GM15510 (cell line): ENCODE measurements around the gene SERPINE1.

Experiments
- POLR2A ChIP-seq: IDR thresholded peaks from 3 replicates; pipeline ENCODE4 v1.6.1; 2011; ENCODE audit warnings: borderline replicate concordance; ENCODE audit not compliant: insufficient read length; ENCODE audit errors: extremely low read depth

SERPINE1 gene

DNA sequence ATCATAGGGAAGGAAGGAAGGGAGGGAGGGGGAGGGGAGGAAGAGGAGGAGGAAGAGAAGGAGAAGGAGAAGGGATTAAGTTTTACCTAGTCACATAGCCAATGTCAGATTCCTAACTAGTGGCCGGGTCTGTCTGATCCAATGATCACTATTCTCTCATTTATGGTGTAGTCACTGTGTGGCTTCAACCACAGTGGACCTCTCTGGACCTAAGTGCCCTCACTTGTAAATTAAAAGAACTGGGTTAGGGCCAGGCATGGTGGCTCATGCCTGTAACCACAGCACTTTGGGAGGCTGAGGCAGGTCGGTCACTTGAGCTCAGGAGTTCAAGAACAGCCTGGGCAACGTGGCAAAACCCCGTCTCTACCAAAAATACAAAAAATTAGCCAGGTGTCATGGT, 6.6 kb upstream of the SERPINE1 start:
- TF ChIP-seq POLR2A: no peak

DNA sequence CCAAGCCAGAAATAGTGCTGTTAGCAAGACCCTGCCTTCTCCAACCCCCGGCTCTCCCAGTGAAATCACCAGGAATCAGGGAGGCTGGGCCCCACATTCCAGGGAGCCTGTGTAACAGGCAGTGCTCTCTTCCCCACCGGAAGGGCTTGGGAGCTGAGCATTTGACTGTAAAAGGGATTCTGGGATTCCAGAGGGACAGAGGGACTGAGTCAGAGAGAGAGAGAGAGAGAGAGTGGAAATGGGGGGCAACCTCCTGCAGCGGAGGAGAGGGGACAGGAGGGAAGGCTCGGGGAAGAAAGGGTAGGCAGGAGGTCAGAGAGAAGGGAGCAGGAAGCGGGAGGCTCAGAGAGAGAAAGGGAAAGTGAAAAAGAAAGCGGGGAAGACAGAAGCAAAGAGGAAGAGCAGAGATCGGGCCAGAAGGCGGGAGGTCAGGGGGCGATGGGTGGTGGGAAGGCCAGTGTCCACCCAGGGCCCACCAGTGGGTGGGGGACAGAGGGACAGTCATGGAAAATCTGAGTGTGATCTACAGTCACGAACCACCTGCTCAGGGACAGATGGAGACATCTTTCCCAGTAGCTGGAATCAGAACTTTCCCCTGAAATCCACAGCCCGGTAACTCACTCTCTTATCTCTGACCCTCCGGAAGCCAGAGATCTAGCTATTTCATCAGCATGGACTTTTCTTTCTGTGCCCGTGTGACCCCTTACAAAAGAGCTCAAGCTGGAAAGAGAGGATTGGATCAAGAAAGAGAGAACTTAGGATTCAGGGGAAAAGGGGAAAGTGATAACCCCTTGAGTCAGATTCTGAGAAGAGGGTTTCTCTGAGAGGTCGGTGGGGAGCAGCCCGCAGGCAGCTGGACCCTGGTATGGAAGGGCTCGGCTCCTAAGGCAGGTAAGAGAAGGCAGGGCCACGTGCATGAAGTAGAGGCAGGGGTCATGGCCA, 4.6 kb upstream of the SERPINE1 start:
- TF ChIP-seq POLR2A: no peak

DNA sequence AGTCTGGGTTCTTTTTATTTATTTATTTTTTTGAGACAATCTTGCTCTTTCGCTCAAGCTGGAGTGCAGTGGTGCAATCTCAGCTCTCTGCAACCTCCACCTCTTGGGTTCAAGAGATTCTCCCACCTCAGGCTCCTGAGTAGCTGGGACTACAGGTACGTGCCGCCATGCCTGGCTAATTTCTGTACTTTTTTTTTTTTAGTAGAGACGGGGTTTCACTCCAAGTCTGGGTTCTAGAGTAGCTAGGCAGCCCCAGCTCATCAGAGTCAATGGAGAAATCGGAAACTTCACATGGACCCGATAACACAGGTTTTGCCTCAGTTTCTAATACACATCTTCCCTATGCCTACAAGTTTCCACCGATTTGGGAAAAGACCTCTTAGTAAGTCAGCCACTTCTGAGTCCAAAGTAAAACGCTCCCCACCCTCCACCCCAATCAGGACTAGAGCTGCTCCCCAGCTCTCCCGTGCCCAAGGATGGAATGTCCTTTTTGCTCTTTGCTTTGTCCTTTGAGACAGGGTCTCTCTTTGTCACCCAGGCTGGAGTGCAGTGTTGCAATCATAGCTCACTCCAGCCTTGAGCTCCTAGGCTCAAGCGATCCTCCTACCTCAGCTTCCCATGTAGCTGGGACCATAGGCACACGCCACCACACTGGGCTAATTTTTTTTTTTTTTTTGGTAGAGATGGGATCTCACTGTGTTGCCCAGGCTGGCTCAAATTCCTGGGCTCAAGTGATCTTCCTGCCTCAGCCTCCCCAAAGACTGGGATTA, 3.8 kb upstream of the SERPINE1 start:
- no peak for TF ChIP-seq POLR2A

DNA sequence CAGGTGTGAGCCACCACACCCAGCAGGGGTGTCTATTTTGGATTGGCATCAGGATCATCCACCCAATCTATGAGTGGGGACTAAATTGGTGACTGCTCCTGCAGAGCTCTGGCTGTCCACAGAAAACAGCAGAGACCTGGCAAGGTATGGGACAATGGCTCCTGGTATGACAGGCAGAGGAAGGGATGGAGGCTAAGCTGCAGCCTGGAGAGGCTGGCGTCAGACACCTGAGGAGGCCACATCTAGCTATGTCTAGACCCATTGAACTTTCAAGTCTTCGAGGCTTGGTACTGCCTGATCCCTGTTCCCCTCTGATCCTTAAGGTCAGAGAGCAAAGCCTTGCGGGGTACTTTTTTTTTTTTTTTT, 3.2 kb upstream of the SERPINE1 start:
- no peak for TF ChIP-seq POLR2A

DNA sequence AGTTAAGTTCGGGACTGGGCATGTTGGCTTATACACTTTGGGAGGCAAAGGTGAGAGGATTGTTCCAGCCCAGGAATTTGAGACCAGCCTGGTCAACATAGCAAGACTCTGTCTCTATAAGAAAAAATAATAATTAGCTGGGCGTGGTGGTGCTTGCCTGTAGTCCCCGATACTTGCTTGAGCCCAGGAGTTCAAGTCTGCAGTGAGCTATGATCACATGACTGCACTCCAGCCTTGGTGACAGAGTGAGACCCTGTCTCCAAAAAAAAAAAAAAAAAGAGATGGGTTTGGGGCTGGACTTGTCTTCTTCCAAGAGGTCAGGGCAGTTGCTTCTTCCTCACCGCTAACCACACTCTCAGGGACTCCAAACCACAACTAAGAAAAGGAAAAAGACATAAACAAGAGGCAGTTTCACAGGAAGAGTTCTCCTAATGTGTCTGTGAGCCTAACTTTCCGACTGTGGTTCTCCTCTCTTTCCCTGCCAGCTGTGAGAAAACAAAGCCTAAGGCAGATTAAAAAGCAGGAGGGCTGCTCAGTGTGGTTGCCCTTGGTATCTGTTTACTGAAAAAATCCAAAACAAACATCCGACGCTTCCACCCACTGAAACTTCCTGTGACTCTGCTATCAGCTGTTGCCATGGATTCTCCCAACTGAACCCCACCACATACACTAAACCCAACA, 2.4 kb upstream of the SERPINE1 start:
- no peak for TF ChIP-seq POLR2A

DNA sequence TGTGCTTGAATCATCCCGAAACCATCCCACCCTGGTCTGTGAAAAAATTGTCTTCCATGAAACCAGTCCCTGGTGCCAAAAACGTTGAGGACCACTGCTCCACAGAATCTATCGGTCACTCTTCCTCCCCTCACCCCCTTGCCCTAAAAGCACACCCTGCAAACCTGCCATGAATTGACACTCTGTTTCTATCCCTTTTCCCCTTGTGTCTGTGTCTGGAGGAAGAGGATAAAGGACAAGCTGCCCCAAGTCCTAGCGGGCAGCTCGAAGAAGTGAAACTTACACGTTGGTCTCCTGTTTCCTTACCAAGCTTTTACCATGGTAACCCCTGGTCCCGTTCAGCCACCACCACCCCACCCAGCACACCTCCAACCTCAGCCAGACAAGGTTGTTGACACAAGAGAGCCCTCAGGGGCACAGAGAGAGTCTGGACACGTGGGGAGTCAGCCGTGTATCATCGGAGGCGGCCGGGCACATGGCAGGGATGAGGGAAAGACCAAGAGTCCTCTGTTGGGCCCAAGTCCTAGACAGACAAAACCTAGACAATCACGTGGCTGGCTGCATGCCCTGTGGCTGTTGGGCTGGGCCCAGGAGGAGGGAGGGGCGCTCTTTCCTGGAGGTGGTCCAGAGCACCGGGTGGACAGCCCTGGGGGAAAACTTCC, 784 bp upstream of the SERPINE1 start:
- TF ChIP-seq POLR2A: no peak

DNA sequence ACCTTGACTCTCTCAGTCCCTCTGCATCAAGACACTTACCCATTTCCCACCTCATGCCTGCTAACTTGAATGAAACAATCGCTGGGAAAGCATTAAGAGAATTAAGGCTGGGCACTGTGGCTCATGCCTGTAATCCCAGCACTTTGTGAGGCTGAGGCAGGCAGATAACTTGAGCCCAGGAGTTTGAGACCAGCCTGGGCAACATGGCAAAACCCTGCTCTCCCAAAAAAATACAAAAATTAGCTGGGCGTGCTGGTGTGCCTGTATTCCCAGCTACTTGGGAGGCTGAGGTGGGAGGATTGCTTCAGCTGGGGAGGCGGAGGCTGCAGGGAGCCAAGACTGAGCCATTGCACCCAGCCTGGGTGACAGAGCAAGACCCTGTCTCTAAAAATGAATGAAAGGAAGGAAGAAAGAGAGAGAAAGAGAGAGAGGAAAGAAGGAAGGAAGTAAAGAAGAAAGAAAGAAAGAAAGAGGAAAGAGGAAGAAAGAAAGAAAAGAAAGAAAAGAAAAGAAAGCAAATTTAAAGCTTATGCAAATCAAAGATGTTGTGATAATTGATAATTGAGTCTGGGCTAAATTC, 646 bp downstream of the SERPINE1 start:
- TF ChIP-seq POLR2A: no peak

DNA sequence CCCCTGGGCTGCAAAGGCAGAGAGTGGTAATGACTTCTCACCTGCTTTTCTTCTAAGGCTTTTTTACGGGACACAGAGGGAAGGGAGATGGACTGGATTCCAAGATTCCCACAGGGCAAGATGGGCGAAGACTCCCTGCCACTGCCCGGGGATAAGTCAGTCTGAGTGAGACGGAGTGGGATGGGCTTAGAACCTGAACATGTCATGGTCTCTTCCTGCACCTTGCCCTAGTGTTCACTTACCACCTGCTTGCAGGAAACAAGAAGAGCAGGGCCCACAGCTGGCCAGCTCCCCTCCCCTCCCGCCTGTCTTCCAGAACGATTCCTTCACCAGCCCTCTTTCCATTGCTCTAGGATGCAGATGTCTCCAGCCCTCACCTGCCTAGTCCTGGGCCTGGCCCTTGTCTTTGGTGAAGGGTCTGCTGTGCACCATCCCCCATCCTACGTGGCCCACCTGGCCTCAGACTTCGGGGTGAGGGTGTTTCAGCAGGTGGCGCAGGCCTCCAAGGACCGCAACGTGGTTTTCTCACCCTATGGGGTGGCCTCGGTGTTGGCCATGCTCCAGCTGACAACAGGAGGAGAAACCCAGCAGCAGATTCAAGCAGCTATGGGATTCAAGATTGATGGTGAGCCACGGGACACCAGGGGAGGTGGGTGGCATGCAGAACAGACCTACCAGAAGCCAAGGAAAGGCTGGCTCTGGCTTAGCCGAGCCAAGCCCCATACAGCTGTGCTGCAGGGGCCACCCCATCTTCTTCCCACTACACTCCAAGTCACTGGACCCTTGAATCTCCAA, 1.3 kb downstream of the SERPINE1 start:
- no peak for TF ChIP-seq POLR2A

DNA sequence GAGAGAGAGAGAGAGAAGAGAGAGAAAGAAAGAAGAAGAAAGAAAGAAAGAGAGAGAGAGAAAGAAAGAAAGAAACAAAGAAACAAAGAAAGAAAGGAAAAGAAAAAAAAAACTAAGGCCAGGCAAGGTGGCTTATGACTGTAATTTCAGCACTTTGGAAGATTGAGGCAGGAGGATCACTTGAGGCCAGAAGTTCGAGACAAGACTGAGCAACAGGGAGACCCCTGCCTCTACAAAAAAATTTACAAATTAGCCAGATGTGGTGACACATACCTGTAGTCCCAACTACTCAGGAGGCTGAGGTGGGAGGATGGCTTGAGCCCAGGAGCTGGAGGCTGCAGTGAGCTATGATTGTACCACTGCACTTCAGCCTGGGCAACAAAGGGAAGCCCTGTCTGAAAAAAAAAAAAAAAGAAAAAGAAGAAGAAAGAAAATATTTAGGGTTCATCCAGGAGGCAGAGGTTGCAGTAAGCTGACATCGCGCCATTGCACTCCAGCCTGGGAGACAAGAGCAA, 2.8 kb downstream of the SERPINE1 start:
- TF ChIP-seq POLR2A: no peak

DNA sequence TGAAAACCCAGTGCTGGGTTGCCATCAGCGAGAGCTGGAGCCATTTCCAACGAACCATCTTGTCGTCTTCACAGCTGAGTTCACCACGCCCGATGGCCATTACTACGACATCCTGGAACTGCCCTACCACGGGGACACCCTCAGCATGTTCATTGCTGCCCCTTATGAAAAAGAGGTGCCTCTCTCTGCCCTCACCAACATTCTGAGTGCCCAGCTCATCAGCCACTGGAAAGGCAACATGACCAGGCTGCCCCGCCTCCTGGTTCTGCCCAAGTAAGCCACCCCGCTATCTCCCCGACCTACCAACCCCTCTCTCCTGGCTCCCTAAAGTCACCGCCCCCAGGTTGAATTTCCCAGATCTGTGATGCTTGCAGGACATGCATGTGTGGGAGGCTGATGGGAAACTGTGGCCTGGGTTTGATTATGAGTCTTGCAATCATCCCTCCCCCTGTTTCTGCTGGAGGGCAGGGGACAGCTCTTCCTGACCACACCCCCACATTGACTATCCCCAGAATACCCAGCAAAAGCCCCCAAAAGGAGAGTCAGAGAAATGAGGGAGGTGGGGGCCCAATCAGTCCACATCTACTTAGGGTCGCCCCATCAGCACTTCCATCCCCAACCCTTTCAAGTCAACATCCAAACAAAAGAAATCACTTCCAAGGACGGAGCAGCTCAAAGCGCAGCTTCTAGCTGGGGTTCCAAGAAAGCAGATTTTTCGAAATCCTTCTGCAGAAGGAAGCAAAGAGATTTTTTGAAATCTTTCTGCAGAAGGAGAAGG, 6.9 kb downstream of the SERPINE1 start:
- TF ChIP-seq POLR2A: no peak

DNA sequence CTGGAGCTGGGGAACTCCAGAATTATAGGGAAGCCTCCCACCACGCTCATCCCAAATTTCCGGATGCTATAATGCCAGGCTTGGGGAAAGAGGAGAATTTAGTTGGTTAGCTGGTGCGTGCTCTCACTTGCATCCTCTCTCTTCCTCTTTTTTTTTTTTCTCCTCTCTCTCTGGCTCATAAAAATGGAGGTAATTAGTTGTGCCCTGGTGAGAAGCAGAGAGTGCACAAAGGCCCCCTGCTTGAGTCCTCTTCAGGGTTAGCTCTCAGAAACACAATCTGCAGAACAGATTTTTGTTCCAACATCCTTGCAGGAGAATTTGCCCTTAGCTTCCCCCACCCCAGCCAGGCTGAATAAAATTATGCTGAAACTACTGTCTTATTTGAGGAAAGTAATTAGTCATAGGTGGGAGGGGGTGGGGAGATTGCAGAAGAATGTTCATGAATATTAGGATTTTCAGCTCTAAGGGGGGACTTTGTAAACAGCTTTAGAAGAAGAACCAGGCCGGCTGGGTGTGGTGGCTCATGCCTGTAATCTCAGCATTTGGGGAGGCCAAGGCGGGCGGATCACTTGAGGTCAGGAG, 7.6 kb downstream of the SERPINE1 start:
- no peak for TF ChIP-seq POLR2A

DNA sequence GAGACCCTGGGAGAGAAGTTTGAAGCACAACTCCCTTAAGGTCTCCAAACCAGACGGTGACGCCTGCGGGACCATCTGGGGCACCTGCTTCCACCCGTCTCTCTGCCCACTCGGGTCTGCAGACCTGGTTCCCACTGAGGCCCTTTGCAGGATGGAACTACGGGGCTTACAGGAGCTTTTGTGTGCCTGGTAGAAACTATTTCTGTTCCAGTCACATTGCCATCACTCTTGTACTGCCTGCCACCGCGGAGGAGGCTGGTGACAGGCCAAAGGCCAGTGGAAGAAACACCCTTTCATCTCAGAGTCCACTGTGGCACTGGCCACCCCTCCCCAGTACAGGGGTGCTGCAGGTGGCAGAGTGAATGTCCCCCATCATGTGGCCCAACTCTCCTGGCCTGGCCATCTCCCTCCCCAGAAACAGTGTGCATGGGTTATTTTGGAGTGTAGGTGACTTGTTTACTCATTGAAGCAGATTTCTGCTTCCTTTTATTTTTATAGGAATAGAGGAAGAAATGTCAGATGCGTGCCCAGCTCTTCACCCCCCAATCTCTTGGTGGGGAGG, 10.8 kb downstream of the SERPINE1 start:
- TF ChIP-seq POLR2A: no peak
